ENCODE measurements around the gene SMARCA2.

GRCh38 chr9:2208991-2209390, 193.8 kb downstream of the SMARCA2 start:
- TF ChIP-seq POLR2AphosphoS5 (IDR thresholded peaks at IDR 0.05; ENCODE audit: borderline replicate concordance, low read depth, low read length): no peak
- TF ChIP-seq EZH2 (IDR thresholded peaks at IDR 0.05): no peak
